Thyroid gland (tissue), 4 donors: ENCODE results near the gene SLC25A21.

Experiments used
- CTCF ChIP-seq, 6 experiments: fragments of 200-600 bp in 3 of 6; fragments of 450-650 bp in 3 of 6; sonication (generic) in 3 of 6; IDR thresholded peaks; one replicate each; pipeline ENCODE4 v1.5.1; 2016 to 2019; ENCODE audit warnings: antibody characterized with exemption in 6 of 6, mild to moderate bottlenecking in 2 of 6, inconsistent platforms in 1 of 6, moderate library complexity in 1 of 6
- POLR2A ChIP-seq, 2 donors: fragments of 450-650 bp; IDR thresholded peaks; one replicate each; pipeline ENCODE4 v1.6.1; 2017; ENCODE audit warnings: antibody characterized with exemption in 2 of 2, mild to moderate bottlenecking in 2 of 2, moderate library complexity in 1 of 2

GRCh38 chr14:37054869-37055268, 117.5 kb downstream of the SLC25A21 start:
- TF ChIP-seq POLR2A (IDR thresholded peaks at IDR 0.05) (no peak), CTCF (IDR thresholded peaks at IDR 0.05) (no peak)
